Measurements from ENCODE around the gene SIVA1.

GRCh38 chr14:104765517-104765916, 12.6 kb downstream of the SIVA1 start:
- TF ChIP-seq CTCF (conservative IDR thresholded peaks at IDR 0.05) = no peak
- TF ChIP-seq EZH2 (IDR thresholded peaks at IDR 0.05; ENCODE audit: low read depth) = no peak
